WTC11 (cell line): ENCODE measurements around the gene HPSE2. TPM values are rescaled to one million over a fixed set of nuclear protein-coding genes. Genes with fewer than 3 reads are reported as not detected.

Experiments used
- ATAC-seq: fragments of 200-7000 bp; cut with Tn5 transposase; 2 replicates; pipeline ENCODE4 v1.10.0; 2021; ENCODE audit warnings: mild to moderate bottlenecking, moderate library complexity
- CTCF ChIA-PET: fragments of 300-600 bp; sonication (Branson Sonifier 250); formaldehyde crosslinking; loops from one replicate; lab custom pipeline; 2021; ENCODE audit warnings: antibody characterized with exemption; lab: Charles Lee
- POLR2A ChIA-PET: fragments of 350-600 bp; sonication (Branson Sonifier 250); formaldehyde crosslinking; loops from one replicate; lab custom pipeline; 2021; ENCODE audit warnings: antibody characterized with exemption; lab: Charles Lee
- DNase-seq: peaks from one replicate; pipeline ENCODE4 v3.0.0; 2021; ENCODE audit warnings: low spot score
- H3K27ac Mint-ChIP-seq: 2 replicates; pipeline ENCODE4 v1.8.0; 2021; ENCODE audit warnings: mixed read lengths
- H3K27me3 Mint-ChIP-seq: 2 replicates; pipeline ENCODE4 v1.8.0; 2021; ENCODE audit warnings: low read depth, mild to moderate bottlenecking, moderate library complexity, mixed read lengths
- H3K36me3 Mint-ChIP-seq: 2 replicates; pipeline ENCODE4 v1.8.0; 2021; ENCODE audit warnings: mixed read lengths
- H3K4me1 Mint-ChIP-seq: 2 replicates; pipeline ENCODE4 v1.8.0; 2022; ENCODE audit warnings: mixed read lengths
- H3K4me3 Mint-ChIP-seq: 2 replicates; pipeline ENCODE4 v1.8.0; 2021; ENCODE audit warnings: mild to moderate bottlenecking, moderate library complexity, mixed read lengths
- H3K9me3 Mint-ChIP-seq: 2 replicates; pipeline ENCODE4 v1.8.0; 2021; ENCODE audit warnings: mixed read lengths
- ATF2 ChIP-seq: sonication (generic); formaldehyde crosslinking; IDR thresholded peaks from 2 replicates; pipeline ENCODE4 v1.8.1; 2022; ENCODE audit warnings: low read depth, missing genetic modification reagents, borderline replicate concordance
- ATF3 ChIP-seq: sonication (generic); formaldehyde crosslinking; conservative IDR thresholded peaks from 2 replicates; pipeline ENCODE4 v1.8.1; 2022; ENCODE audit warnings: mild to moderate bottlenecking, missing genetic modification reagents
- CTCF ChIP-seq: fragments of 200-600 bp; IDR thresholded peaks from 2 replicates; pipeline ENCODE4 v1.8.0; 2022; ENCODE audit warnings: antibody characterized with exemption
- GRHL2 ChIP-seq: fragments of 250-450 bp; sonication (Bioruptor Pico); IDR thresholded peaks from 2 replicates; pipeline ENCODE4 v1.8.0; 2022; ENCODE audit warnings: mild to moderate bottlenecking, moderate library complexity; ENCODE audit not compliant: insufficient replicate concordance, severe bottlenecking
- HMGA2 ChIP-seq: fragments of 250-450 bp; sonication (Bioruptor Pico); IDR thresholded peaks from 2 replicates; pipeline ENCODE4 v1.4.0; 2021; ENCODE audit warnings: mild to moderate bottlenecking, moderate library complexity
- HMGXB4 ChIP-seq: sonication (generic); formaldehyde crosslinking; IDR thresholded peaks from 2 replicates; pipeline ENCODE4 v1.8.1; 2023; ENCODE audit warnings: mild to moderate bottlenecking, moderate library complexity, missing genetic modification reagents
- IRF2 ChIP-seq: sonication (generic); formaldehyde crosslinking; IDR thresholded peaks from 2 replicates; pipeline ENCODE4 v1.8.0; 2022; ENCODE audit warnings: low read depth, missing genetic modification reagents, borderline replicate concordance
- JAZF1 ChIP-seq: fragments of 250-450 bp; sonication (Bioruptor Pico); IDR thresholded peaks from 2 replicates; pipeline ENCODE4 v1.9.0; 2021; ENCODE audit warnings: moderate library complexity, mild to moderate bottlenecking, inconsistent platforms
- MLX ChIP-seq: sonication (generic); formaldehyde crosslinking; IDR thresholded peaks from 2 replicates; pipeline ENCODE4 v1.8.1; 2023; ENCODE audit warnings: mild to moderate bottlenecking, missing genetic modification reagents, moderate library complexity
- MXD4 ChIP-seq: fragments of 250-450 bp; sonication (Bioruptor Pico); IDR thresholded peaks from 2 replicates; pipeline ENCODE4 v1.8.0; 2021; ENCODE audit warnings: mild to moderate bottlenecking, moderate library complexity, borderline replicate concordance
- NFATC4 ChIP-seq: fragments of 250-450 bp; sonication (Bioruptor Pico); IDR thresholded peaks from 2 replicates; pipeline ENCODE4 v1.9.0; 2021; ENCODE audit warnings: mild to moderate bottlenecking
- NFYB ChIP-seq: sonication (generic); formaldehyde crosslinking; conservative IDR thresholded peaks from 2 replicates; pipeline ENCODE4 v1.8.0; 2022; ENCODE audit warnings: low read depth, missing genetic modification reagents
- NR3C1 ChIP-seq: sonication (generic); formaldehyde crosslinking; conservative IDR thresholded peaks from 2 replicates; pipeline ENCODE4 v1.8.1; 2023; ENCODE audit warnings: low read depth, mild to moderate bottlenecking, missing genetic modification reagents
- RELA ChIP-seq: sonication (generic); formaldehyde crosslinking; IDR thresholded peaks from 2 replicates; pipeline ENCODE4 v1.8.1; 2022; ENCODE audit warnings: missing genetic modification reagents, mild to moderate bottlenecking, borderline replicate concordance
- USF1 ChIP-seq: sonication (generic); formaldehyde crosslinking; IDR thresholded peaks from 2 replicates; pipeline ENCODE4 v1.8.0; 2022; ENCODE audit warnings: mild to moderate bottlenecking, missing genetic modification reagents
- USF2 ChIP-seq: sonication (generic); formaldehyde crosslinking; IDR thresholded peaks from 2 replicates; pipeline ENCODE4 v1.8.1; 2023; ENCODE audit warnings: mild to moderate bottlenecking, missing genetic modification reagents, moderate library complexity
- ZNF232 ChIP-seq: sonication (generic); formaldehyde crosslinking; IDR thresholded peaks from 2 replicates; pipeline ENCODE4 v1.8.0; 2022; ENCODE audit warnings: mild to moderate bottlenecking, missing genetic modification reagents
- total RNA-seq: library from RNA; stranded (reverse); gene quantifications from 3 replicates; pipeline ENCODE4 v1.2.3, GENCODE V29; 2021

Gene HPSE2
- total RNA-seq, 1 experiment from 2014 or later, result 0.66 TPM

- Mint-ChIP-seq H3K27me3 (no peaks in the 10 kb centered on the region), H3K9me3 (peaks cover 10% of the 10 kb centered on the region), H3K4me1 (peaks cover 8% of the 10 kb centered on the region), H3K27ac (no peak overlapping the region), H3K4me3 (no peak overlapping the region), H3K36me3 (0 out of 2 replicates have a peak, but pooled peaks cover 3% of the 10 kb centered on the region)
- ChIA-PET POLR2A (no interaction called here), CTCF (interaction anchor here (1.5 kb wide), 1 partner anchor 160 kb away, joined by 4 read pairs; no protein-coding TSS in a partner anchor)
- ATAC-seq (no peak), DNase-seq (no peak)
- no peak for TF ChIP-seq IRF2 (CRISPR knock-in tag)
- no peak for TF ChIP-seq HMGA2 (CRISPR knock-in tag)
- no peak for TF ChIP-seq MLX
- TF ChIP-seq RELA, result no peak
- no peak for TF ChIP-seq JAZF1
- no peak for TF ChIP-seq ATF2 (CRISPR knock-in tag)
- no peak for TF ChIP-seq NFYB
- TF ChIP-seq MXD4 (CRISPR knock-in tag), result no peak
- TF ChIP-seq ZNF232, result no peak
- no peak for TF ChIP-seq GRHL2 (CRISPR knock-in tag)
- TF ChIP-seq NR3C1 (CRISPR knock-in tag), result no peak
- TF ChIP-seq HMGXB4 (CRISPR knock-in tag), result no peak
- TF ChIP-seq NFATC4 (CRISPR knock-in tag), result no peak
- no peak for TF ChIP-seq CTCF
- no peak for TF ChIP-seq ATF3
Measured at GRCh38 chr10:98627711-98628110, 607.9 kb downstream of the HPSE2 start.

- no peak overlapping the region for H3K27ac Mint-ChIP-seq
Measured at GRCh38 chr10:98624963-98625362, 610.7 kb downstream of the HPSE2 start.

More at GRCh38 chr10:98624963-98625362, 610.7 kb downstream of the HPSE2 start:
- ChIA-PET CTCF (no interaction called here), POLR2A (no interaction called here)
- Mint-ChIP-seq H3K4me3 (no peak overlapping the region), H3K4me1 (peaks cover 32% of the 10 kb centered on the region), H3K36me3 (no peaks in the 10 kb centered on the region), H3K27me3 (no peaks in the 10 kb centered on the region), H3K9me3 (peaks cover 6% of the 10 kb centered on the region)
- DNase-seq (no peak), ATAC-seq (no peak)
- TF ChIP-seq USF1 (CRISPR knock-in tag) (no peak), USF2 (CRISPR knock-in tag) (peak; percentile 31; the same call in 1 of the 2 replicates), MLX (no peak)
